NCI-H460 (cell line): ENCODE results near the gene INO80. TPM values are rescaled to one million over a fixed set of nuclear protein-coding genes. Genes with fewer than 3 reads are reported as not detected.
"Not testable (repeated sequence)": the region's sequence is repeated elsewhere in the genome, so short reads cannot be mapped to it uniquely, and the experiment has no call there.

ENCODE experiments used
- DNase-seq: peaks from one replicate; pipeline ENCODE4 v3.0.0-alpha.2; 2016; ENCODE audit warnings: low read depth; ENCODE audit errors: extremely low read depth
- polyA plus RNA-seq: library from polyadenylated mRNA; depleted of rRNA; stranded (reverse); fragments of >200 nt; gene quantifications from 2 replicates; pipeline ENCODE4 v1.2.3, GENCODE V29; 2014; cell fraction: nucleus; rRNA removed
- total RNA-seq: library from RNA; depleted of rRNA; stranded (reverse); fragments of >200 nt; shearing (Covaris generic); gene quantifications from 2 replicates; pipeline ENCODE4 v1.2.3, GENCODE V29; 2014; rRNA removed

Gene INO80, protein sequence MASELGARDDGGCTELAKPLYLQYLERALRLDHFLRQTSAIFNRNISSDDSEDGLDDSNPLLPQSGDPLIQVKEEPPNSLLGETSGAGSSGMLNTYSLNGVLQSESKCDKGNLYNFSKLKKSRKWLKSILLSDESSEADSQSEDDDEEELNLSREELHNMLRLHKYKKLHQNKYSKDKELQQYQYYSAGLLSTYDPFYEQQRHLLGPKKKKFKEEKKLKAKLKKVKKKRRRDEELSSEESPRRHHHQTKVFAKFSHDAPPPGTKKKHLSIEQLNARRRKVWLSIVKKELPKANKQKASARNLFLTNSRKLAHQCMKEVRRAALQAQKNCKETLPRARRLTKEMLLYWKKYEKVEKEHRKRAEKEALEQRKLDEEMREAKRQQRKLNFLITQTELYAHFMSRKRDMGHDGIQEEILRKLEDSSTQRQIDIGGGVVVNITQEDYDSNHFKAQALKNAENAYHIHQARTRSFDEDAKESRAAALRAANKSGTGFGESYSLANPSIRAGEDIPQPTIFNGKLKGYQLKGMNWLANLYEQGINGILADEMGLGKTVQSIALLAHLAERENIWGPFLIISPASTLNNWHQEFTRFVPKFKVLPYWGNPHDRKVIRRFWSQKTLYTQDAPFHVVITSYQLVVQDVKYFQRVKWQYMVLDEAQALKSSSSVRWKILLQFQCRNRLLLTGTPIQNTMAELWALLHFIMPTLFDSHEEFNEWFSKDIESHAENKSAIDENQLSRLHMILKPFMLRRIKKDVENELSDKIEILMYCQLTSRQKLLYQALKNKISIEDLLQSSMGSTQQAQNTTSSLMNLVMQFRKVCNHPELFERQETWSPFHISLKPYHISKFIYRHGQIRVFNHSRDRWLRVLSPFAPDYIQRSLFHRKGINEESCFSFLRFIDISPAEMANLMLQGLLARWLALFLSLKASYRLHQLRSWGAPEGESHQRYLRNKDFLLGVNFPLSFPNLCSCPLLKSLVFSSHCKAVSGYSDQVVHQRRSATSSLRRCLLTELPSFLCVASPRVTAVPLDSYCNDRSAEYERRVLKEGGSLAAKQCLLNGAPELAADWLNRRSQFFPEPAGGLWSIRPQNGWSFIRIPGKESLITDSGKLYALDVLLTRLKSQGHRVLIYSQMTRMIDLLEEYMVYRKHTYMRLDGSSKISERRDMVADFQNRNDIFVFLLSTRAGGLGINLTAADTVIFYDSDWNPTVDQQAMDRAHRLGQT (N-terminal part only)
- total RNA-seq: 22.9 and 25.2 TPM in 2 replicates
- polyA plus RNA-seq: 39.7 and 44.2 TPM in 2 replicates

- DNase-seq: peak; percentile 98
Observed at GRCh38 chr15:41116116-41116961, at the start of gene INO80. INO80 (minus strand) TSS chr15:41116280; CDS start chr15:41096310, 19,970 bp downstream.

- no peak for DNase-seq
Observed at GRCh38 chr15:41161736-41162135, 45.7 kb upstream of the INO80 start.

GRCh38 chr15:41161336-41161735, 45.3 kb upstream of the INO80 start:
- no peak for DNase-seq

- no peak for DNase-seq
Observed at GRCh38 chr15:41160639-41161315, 44.7 kb upstream of the INO80 start.

GRCh38 chr15:41154412-41154811, 38.3 kb upstream of the INO80 start:
- no peak for DNase-seq

GRCh38 chr15:41153733-41154132, 37.7 kb upstream of the INO80 start:
- DNase-seq: no peak

GRCh38 chr15:41151451-41152005, 35.4 kb upstream of the INO80 start:
- no peak for DNase-seq

DNA sequence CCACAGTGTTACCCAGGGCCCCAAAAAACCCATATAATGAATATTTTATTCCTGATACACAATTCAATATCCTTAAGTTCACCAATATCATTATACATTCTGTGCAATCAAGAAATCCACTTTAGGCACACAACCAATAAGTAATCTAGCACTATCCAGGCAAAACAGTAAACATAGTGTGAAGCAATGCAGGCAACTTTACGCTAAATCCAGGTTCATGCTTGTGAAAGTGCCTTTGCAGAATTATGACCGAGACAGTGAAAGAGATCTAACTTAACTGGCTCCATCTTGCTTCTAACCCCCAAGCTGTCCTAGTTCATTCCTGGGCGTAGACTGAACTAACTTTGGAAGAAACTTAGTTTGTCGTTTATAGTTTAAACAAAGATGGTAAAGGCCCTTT, 34.2 kb upstream of the INO80 start:
- DNase-seq: no peak

- DNase-seq: no peak
Observed at GRCh38 chr15:41148065-41148464, 32.0 kb upstream of the INO80 start.

DNA sequence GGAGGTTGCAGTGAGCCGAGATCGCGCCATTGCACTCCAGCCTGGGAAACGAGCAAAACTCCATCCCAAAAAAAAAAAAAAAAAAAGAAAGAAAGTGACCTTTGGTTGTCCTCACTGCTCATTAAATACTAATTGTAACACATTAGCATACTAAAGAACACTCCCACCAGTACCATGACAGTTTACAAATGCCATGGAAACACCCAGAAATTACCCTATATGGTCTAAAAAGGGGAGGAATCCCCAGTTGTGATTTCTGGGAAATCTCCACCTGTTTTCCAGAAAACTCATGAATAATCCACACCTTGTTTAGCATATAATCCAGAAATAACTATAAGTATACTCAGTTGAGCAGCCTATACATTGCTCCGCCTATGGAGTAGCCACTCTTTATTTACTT, 23.5 kb upstream of the INO80 start:
- no peak for DNase-seq

GRCh38 chr15:41139112-41139511, 23.0 kb upstream of the INO80 start:
- not testable (repeated sequence) for DNase-seq

- not testable (repeated sequence) for DNase-seq
Observed at GRCh38 chr15:41135580-41135979, 19.5 kb upstream of the INO80 start.

GRCh38 chr15:41133454-41133853, 17.4 kb upstream of the INO80 start:
- no peak for DNase-seq

DNA sequence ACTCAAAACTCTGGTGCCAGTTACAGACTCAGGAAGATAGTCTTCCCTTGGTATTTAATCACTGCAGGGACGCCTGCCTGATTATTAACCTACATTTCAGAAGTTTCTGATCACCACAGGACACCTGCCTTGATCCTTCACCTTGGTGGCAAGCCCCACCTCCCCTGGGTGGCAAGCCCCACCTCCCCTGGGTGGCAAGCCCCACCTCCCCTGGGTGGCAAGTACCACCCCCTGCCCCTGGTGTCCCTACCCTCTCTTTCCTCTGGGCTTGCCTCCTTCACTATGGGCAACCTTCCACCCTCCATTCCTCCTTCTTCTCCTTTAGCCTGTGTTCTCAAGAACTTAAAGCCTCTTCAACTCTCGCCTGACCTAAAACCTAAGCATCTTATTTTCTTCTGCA, 16.0 kb upstream of the INO80 start:
- not testable (repeated sequence) for DNase-seq

- no peak for DNase-seq
Observed at GRCh38 chr15:41128174-41128902, 12.3 kb upstream of the INO80 start.

GRCh38 chr15:41125931-41126642, 10.0 kb upstream of the INO80 start:
- no peak for DNase-seq

DNA sequence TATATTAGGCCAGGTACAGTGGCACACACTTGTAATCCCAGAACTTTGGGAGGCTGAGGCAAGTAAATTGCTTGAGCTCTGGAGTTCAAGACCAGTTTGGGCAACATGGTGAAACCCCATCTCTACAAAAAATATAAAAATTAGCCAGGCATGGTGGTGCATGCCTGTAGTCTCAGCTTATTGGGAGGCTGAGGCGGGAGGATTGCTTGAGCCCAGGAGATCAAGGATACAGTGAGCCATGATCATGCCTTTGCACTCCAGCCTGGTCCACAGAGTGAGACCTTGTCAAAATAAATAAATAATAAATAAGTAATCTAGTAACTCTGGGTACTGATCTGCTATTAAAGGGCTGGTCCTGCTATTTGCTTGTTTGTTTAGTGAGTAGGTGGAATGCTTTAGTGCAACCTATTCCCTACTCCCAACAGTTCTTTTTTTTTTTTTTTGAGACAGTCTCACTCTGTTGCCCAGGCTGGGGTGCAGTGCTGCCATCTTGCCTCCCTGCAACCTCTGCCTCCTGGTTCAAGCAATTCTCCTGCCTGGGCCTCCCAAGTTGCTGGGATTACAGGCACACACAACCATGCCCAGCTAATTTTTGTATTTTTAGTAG, 9.1 kb upstream of the INO80 start:
- DNase-seq: no peak
